ENCODE measurements around the gene C1orf50. TPM values are rescaled to one million over a fixed set of nuclear protein-coding genes. Genes with fewer than 3 reads are reported as not detected.

C1orf50 gene
- total RNA-seq, 1 experiment from 2014 or later: 7.7 TPM

DNA sequence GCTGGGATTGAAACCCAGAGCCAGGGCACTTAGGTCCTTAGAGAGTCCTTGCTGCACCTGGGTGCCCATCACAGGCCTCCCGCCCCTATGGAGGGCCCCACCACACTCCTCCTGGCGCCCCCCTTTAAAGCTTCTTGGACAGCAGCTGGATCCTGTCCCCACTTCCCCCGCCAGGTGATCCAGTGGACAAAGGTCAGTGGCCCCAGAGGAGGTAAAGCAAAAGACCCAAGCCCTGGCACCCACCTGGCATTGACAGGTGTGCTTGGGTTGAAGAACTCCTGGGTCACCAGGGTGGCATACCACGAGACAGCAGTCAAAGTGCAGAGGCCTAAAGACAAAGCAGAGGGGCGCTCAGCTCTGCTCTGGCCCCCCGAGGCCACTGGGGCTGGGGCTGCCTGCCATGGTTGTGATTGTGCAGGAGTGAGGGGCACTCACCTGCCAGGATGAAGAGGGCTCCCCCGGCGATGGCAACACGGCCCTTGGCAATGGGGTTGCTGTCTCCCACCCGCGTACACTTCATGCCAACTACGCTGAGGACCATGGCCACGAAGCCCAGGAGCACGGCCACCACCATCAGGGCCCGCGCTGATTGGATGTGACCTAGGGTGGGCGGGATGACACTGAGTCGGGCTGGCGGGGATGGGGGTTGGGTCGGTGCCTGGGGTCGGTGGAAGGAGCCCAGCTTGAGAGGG, 28.9 kb upstream of the C1orf50 start:
- Mint-ChIP-seq H3K4me3 (ENCODE audit: low read depth, unreplicated experiment) (no peak overlapping the region), H3K9me3 (ENCODE audit: low read depth, unreplicated experiment) (no peaks in the 10 kb centered on the region), H3K27ac (ENCODE audit: unreplicated experiment) (no peak overlapping the region), H3K27me3 (ENCODE audit: unreplicated experiment) (peaks cover 5% of the 10 kb centered on the region), H3K36me3 (ENCODE audit: insufficient read depth, unreplicated experiment) (no peaks in the 10 kb centered on the region), H3K4me1 (ENCODE audit: low read depth, unreplicated experiment) (no peaks in the 10 kb centered on the region)
- TF ChIP-seq, protein P1, sequence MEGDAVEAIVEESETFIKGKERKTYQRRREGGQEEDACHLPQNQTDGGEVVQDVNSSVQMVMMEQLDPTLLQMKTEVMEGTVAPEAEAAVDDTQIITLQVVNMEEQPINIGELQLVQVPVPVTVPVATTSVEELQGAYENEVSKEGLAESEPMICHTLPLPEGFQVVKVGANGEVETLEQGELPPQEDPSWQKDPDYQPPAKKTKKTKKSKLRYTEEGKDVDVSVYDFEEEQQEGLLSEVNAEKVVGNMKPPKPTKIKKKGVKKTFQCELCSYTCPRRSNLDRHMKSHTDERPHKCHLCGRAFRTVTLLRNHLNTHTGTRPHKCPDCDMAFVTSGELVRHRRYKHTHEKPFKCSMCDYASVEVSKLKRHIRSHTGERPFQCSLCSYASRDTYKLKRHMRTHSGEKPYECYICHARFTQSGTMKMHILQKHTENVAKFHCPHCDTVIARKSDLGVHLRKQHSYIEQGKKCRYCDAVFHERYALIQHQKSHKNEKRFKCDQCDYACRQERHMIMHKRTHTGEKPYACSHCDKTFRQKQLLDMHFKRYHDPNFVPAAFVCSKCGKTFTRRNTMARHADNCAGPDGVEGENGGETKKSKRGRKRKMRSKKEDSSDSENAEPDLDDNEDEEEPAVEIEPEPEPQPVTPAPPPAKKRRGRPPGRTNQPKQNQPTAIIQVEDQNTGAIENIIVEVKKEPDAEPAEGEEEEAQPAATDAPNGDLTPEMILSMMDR (IDR thresholded peaks at IDR 0.05; ENCODE audit: unreplicated experiment): no peak
- intact Hi-C loops (cut with micrococcal nuclease; ENCODE audit: unreplicated experiment): no loop called here
- BruUV-seq (replicated peaks): no TSS peak
- CTCF ChIA-PET: interaction anchor here (0.6 to 0.7 kb wide), 2 partner anchors 10 to 577 kb away, joined by 3 read pairs; no protein-coding TSS in a partner anchor
- DNase-seq: no peak

GRCh38 chr1:42738678-42739226, 28.3 kb upstream of the C1orf50 start:
- BruUV-seq (replicated peaks): no TSS peak
- Mint-ChIP-seq H3K36me3 (ENCODE audit: insufficient read depth, unreplicated experiment) (no peaks in the 10 kb centered on the region), H3K4me1 (ENCODE audit: low read depth, unreplicated experiment) (no peaks in the 10 kb centered on the region), H3K27ac (ENCODE audit: unreplicated experiment) (no peak overlapping the region), H3K9me3 (ENCODE audit: low read depth, unreplicated experiment) (no peaks in the 10 kb centered on the region), H3K27me3 (ENCODE audit: unreplicated experiment) (peaks cover 11% of the 10 kb centered on the region), H3K4me3 (ENCODE audit: low read depth, unreplicated experiment) (no peak overlapping the region)
- TF ChIP-seq, protein P1 (IDR thresholded peaks at IDR 0.05; ENCODE audit: unreplicated experiment): no peak
- no peak for DNase-seq
- intact Hi-C loops (cut with micrococcal nuclease; ENCODE audit: unreplicated experiment): no loop called here
- CTCF ChIA-PET: interaction anchor here (0.7 kb wide), 1 partner anchor 578 kb away, joined by 3 read pairs; no protein-coding TSS in a partner anchor

DNA sequence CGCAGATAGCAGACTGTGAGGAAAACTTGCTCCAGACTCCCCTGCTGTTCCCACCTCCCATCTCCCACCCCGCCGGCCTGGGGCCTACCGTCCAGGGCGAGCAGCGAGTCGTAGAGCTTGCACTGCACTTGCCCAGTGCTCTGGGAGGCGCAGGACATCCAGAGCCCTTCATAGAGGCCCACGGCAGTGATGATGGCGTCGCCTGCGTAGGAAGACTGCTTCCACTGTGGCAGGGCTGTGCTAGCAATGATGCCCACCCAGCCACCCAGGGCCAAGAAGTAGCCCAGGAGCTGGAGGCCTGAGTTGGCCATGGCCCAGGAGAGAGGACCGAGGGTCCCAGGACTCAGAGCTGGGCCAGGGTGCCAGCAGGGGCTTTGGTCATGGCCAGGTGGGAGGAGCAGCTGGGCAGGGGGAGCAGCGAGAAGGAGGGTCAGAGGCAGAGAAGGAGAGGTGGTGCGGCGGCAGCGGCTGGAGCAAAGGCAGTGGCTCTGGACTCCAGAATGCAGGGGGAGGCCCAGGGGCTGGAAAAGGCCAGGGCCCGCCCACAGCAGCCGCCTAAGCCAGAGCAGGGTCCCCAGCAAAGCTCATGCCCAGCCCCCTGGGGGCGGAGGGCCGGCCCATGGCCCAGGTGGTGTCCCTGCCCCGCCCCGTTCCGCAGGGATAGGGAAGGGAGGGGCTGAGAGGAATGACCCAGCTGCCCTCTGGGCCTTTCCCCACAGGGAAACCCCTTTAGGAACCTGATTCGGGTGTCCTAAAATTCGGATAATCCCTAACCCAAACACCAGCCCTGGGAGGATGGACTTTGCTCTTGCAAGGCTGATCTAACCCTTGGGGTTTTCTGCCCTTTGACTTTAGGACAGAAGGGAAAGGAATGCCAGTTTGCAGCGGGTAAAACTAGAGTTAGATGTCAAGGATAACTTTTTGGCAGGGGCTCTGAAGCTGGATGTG, 27.0 kb upstream of the C1orf50 start, which contains the start of gene CLDN19:
Gene CLDN19, minus strand, starts transcription at position 484 of the 948 bp plus-strand sequence. Its CDS starts 173 bp downstream, at position 311.
- intact Hi-C loops (cut with micrococcal nuclease; ENCODE audit: unreplicated experiment): no loop called here
- H3K27ac Mint-ChIP-seq (ENCODE audit: unreplicated experiment): no peak within 1 kb of the TSS
- H3K27me3 Mint-ChIP-seq (ENCODE audit: unreplicated experiment): peaks cover 16% of the 10 kb centered on the region
- TF ChIP-seq, protein P1 (IDR thresholded peaks at IDR 0.05; ENCODE audit: unreplicated experiment): no peak
- H3K36me3 Mint-ChIP-seq (ENCODE audit: insufficient read depth, unreplicated experiment): no peaks in the 10 kb centered on the region
- DNase-seq: no peak
- H3K4me1 Mint-ChIP-seq (ENCODE audit: low read depth, unreplicated experiment): no peaks in the 10 kb centered on the region
- no peak within 1 kb of the TSS for H3K4me3 Mint-ChIP-seq (ENCODE audit: low read depth, unreplicated experiment)
- CTCF ChIA-PET: no interaction called here
- BruUV-seq (replicated peaks): no TSS peak
- H3K9me3 Mint-ChIP-seq (ENCODE audit: low read depth, unreplicated experiment): no peaks in the 10 kb centered on the region

DNA sequence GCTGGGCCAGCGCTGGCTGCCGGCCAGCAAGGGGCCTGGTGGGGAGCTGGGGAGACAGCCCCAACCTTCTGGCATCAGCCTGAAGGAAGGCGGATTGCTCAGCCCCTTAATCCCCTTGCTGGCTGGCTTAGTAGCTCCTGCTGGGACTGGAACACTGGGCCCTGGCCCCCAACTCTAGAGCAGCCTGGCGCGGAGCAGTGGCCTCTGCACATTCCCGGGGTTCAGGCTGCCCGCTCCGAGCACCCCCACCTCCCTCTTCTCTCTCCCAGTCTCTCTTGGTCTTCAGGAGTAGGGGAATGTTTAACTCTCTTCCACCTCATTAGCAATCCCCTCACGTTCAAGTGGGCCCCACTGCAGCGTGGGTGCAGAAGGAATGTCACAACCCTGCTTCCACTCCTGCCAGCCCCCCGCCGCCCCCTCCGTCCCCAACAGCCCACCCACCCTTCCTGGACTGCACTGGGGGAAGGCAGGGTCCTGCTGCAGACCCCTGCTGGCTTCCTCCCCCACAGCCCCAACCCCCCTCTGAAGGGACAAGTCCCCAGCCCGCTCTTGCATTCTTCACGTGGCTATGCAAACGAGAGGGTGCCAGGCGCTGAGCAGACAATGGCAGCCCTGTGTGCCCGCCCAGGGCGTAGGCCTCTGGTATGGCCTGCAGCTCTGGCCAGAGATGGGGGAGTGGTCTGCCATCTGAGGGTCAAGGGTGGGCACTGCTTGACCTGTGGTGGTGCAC, 26.0 kb upstream of the C1orf50 start:
- Mint-ChIP-seq H3K4me3 (ENCODE audit: low read depth, unreplicated experiment) (no peak overlapping the region), H3K9me3 (ENCODE audit: low read depth, unreplicated experiment) (no peaks in the 10 kb centered on the region), H3K36me3 (ENCODE audit: insufficient read depth, unreplicated experiment) (peaks cover 6% of the 10 kb centered on the region), H3K27ac (ENCODE audit: unreplicated experiment) (no peak overlapping the region), H3K4me1 (ENCODE audit: low read depth, unreplicated experiment) (no peaks in the 10 kb centered on the region), H3K27me3 (ENCODE audit: unreplicated experiment) (peaks cover 16% of the 10 kb centered on the region)
- BruUV-seq (replicated peaks): no TSS peak
- TF ChIP-seq, protein P1 (IDR thresholded peaks at IDR 0.05; ENCODE audit: unreplicated experiment): no peak
- intact Hi-C loops (cut with micrococcal nuclease; ENCODE audit: unreplicated experiment): no loop called here
- CTCF ChIA-PET: no interaction called here
- DNase-seq: no peak
